ENCODE data around the gene FIBCD1. TPM values are rescaled to one million over a fixed set of nuclear protein-coding genes. Genes with fewer than 3 reads are reported as not detected.
"Not testable (repeated sequence)": the region's sequence is repeated elsewhere in the genome, so short reads cannot be mapped to it uniquely, and the experiment has no call there.

FIBCD1 gene
- total RNA-seq, 1 donor: 5.1 TPM

- Histone ChIP-seq H3K4me2 (ENCODE audit: insufficient read depth, low read length) (no peak overlapping the region), H3K9me3 (ENCODE audit: low read depth, low read length) (peaks cover 3% of the 10 kb centered on the region), H3K27ac (ENCODE audit: low read depth, low read length) (no peak overlapping the region), H3K79me2 (ENCODE audit: insufficient read depth, low read length) (no peaks in the 10 kb centered on the region), H3K36me3 (ENCODE audit: insufficient read depth, low read length) (no peaks in the 10 kb centered on the region), H2AFZ (ENCODE audit: low read length) (no peak overlapping the region), H3K4me1 (ENCODE audit: insufficient read depth, low read length) (peaks cover 13% of the 10 kb centered on the region), H4K20me1 (ENCODE audit: insufficient read depth, low read length) (no peaks in the 10 kb centered on the region), H3K27me3 (ENCODE audit: insufficient read depth, low read length) (peaks cover 19% of the 10 kb centered on the region), H3K4me3 (ENCODE audit: insufficient read depth, low read length) (no peak overlapping the region)
- no peak for DNase-seq (ENCODE audit: insufficient read length, low spot score, missing footprints)
- TF ChIP-seq CTCF (IDR thresholded peaks at IDR 0.05; ENCODE audit: extremely low read depth, low read depth, low read length): no peak
Measured at GRCh38 chr9:130960522-130961378, 21.7 kb upstream of the FIBCD1 start.

- H3K36me3 ChIP-seq (ENCODE audit: insufficient read depth, low read length): no peaks in the 10 kb centered on the region
Measured at GRCh38 chr9:130959809-130960334, 20.8 kb upstream of the FIBCD1 start.

GRCh38 chr9:130958564-130958963 is 19.5 kb upstream of the FIBCD1 start:
- not testable (repeated sequence) for H2AFZ ChIP-seq (ENCODE audit: low read length); DNase-seq (ENCODE audit: insufficient read length, low spot score, missing footprints); H3K4me3 ChIP-seq (ENCODE audit: insufficient read depth, low read length); H3K9me3 ChIP-seq (ENCODE audit: low read depth, low read length); H3K27ac ChIP-seq (ENCODE audit: low read depth, low read length); H3K36me3 ChIP-seq (ENCODE audit: insufficient read depth, low read length); H4K20me1 ChIP-seq (ENCODE audit: insufficient read depth, low read length); H3K79me2 ChIP-seq (ENCODE audit: insufficient read depth, low read length); H3K4me2 ChIP-seq (ENCODE audit: insufficient read depth, low read length)
- H3K27me3 ChIP-seq (ENCODE audit: insufficient read depth, low read length): peaks cover 23% of the 10 kb centered on the region
- peaks cover 13% of the 10 kb centered on the region for H3K4me1 ChIP-seq (ENCODE audit: insufficient read depth, low read length)

More at GRCh38 chr9:130959809-130960334, 20.8 kb upstream of the FIBCD1 start:
- Histone ChIP-seq H3K27me3 (ENCODE audit: insufficient read depth, low read length) (peaks cover 23% of the 10 kb centered on the region), H3K27ac (ENCODE audit: low read depth, low read length) (no peak overlapping the region), H3K4me3 (ENCODE audit: insufficient read depth, low read length) (no peak overlapping the region), H2AFZ (ENCODE audit: low read length) (no peak overlapping the region), H3K79me2 (ENCODE audit: insufficient read depth, low read length) (no peaks in the 10 kb centered on the region), H4K20me1 (ENCODE audit: insufficient read depth, low read length) (no peaks in the 10 kb centered on the region), H3K9me3 (ENCODE audit: low read depth, low read length) (peaks cover 3% of the 10 kb centered on the region), H3K4me2 (ENCODE audit: insufficient read depth, low read length) (no peak overlapping the region), H3K4me1 (ENCODE audit: insufficient read depth, low read length) (peaks cover 13% of the 10 kb centered on the region)
- DNase-seq (ENCODE audit: insufficient read length, low spot score, missing footprints): no peak
- TF ChIP-seq CTCF (IDR thresholded peaks at IDR 0.05; ENCODE audit: extremely low read depth, low read depth, low read length): no peak

GRCh38 chr9:130957451-130958203 is 18.6 kb upstream of the FIBCD1 start:
- H2AFZ ChIP-seq (ENCODE audit: low read length): no peak overlapping the region

More at GRCh38 chr9:130957451-130958203, 18.6 kb upstream of the FIBCD1 start:
- Histone ChIP-seq H3K27ac (ENCODE audit: low read depth, low read length) (no peak overlapping the region), H3K4me2 (ENCODE audit: insufficient read depth, low read length) (no peak overlapping the region), H3K4me3 (ENCODE audit: insufficient read depth, low read length) (no peak overlapping the region), H3K36me3 (ENCODE audit: insufficient read depth, low read length) (no peaks in the 10 kb centered on the region), H3K79me2 (ENCODE audit: insufficient read depth, low read length) (no peaks in the 10 kb centered on the region), H3K4me1 (ENCODE audit: insufficient read depth, low read length) (peaks cover 9% of the 10 kb centered on the region), H3K27me3 (ENCODE audit: insufficient read depth, low read length) (peaks cover 23% of the 10 kb centered on the region), H3K9me3 (ENCODE audit: low read depth, low read length) (no peaks in the 10 kb centered on the region), H4K20me1 (ENCODE audit: insufficient read depth, low read length) (no peaks in the 10 kb centered on the region)
- DNase-seq (ENCODE audit: insufficient read length, low spot score, missing footprints): peak; percentile 56
- TF ChIP-seq CTCF (IDR thresholded peaks at IDR 0.05; ENCODE audit: extremely low read depth, low read depth, low read length): no peak
